Osteocyte (in vitro differentiated cells): Measurements from ENCODE around the gene ZYG11A. TPM values are rescaled to one million over a fixed set of nuclear protein-coding genes. Genes with fewer than 3 reads are reported as not detected.

Source experiments
- DNase-seq: peaks from one replicate; pipeline ENCODE4 v3.0.0; 2021; ENCODE audit warnings: mixed read lengths; ENCODE audit not compliant: unreplicated experiment; ENCODE audit errors: extremely low spot score
- H3K27ac Mint-ChIP-seq: one replicate; pipeline ENCODE4 v1.8.0; 2021; ENCODE audit warnings: mild to moderate bottlenecking, mixed read lengths; ENCODE audit not compliant: unreplicated experiment
- H3K27me3 Mint-ChIP-seq: one replicate; pipeline ENCODE4 v1.8.0; 2021; ENCODE audit warnings: mixed read lengths; ENCODE audit not compliant: unreplicated experiment
- H3K36me3 Mint-ChIP-seq: one replicate; pipeline ENCODE4 v1.8.0; 2021; ENCODE audit warnings: mixed read lengths; ENCODE audit not compliant: unreplicated experiment
- H3K4me1 Mint-ChIP-seq: one replicate; pipeline ENCODE4 v1.8.0; 2021; ENCODE audit warnings: mixed read lengths; ENCODE audit not compliant: unreplicated experiment
- H3K4me3 Mint-ChIP-seq: one replicate; pipeline ENCODE4 v1.8.0; 2021; ENCODE audit warnings: mild to moderate bottlenecking, moderate library complexity, mixed read lengths; ENCODE audit not compliant: unreplicated experiment
- H3K9me3 Mint-ChIP-seq: one replicate; pipeline ENCODE4 v1.8.0; 2021; ENCODE audit warnings: mixed read lengths; ENCODE audit not compliant: unreplicated experiment
- CTCF ChIP-seq: fragments of 200-600 bp; sonication (generic); IDR thresholded peaks from 2 replicates; pipeline ENCODE4 v1.5.0; 2021; ENCODE audit warnings: antibody characterized with exemption, mild to moderate bottlenecking, moderate library complexity
- microRNA-seq: library from miRNA; unstranded; fragments of <30 nt; microRNA quantifications from one replicate; pipeline ENCODE4 v1.1.0, GENCODE V29; 2020; ENCODE audit not compliant: unreplicated experiment
- total RNA-seq: library from RNA; stranded (reverse); gene quantifications from 2 replicates; pipeline ENCODE4 v1.2.1, GENCODE V29; 2021

ZYG11A gene
- total RNA-seq, 1 donor from 2014 or later, result 0.30 TPM

- Mint-ChIP-seq H3K9me3 (no peaks in the 10 kb centered on the region), H3K27ac (no peak overlapping the region), H3K27me3 (peaks cover 2% of the 10 kb centered on the region), H3K4me3 (no peak overlapping the region), H3K36me3 (no peaks in the 10 kb centered on the region), H3K4me1 (no peaks in the 10 kb centered on the region)
- DNase-seq, result no peak
- no peak for TF ChIP-seq CTCF
Observed at GRCh38 chr1:52937433-52938182, 95.0 kb downstream of the ZYG11A start.

DNA sequence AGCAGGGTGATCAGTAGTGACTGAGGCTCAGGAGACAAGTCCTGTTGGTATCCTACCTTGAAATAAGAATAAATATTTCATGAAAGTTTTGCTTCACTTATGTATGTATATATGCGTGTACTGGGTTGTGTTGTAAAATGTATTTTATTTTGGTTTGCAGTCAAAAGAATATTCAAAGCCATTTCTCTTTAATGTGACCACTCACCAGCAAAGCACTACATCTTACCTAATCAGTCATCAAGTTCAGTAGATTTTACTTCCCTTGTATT, 95.6 kb downstream of the ZYG11A start:
- Mint-ChIP-seq H3K9me3 (no peaks in the 10 kb centered on the region), H3K27ac (no peak overlapping the region), H3K36me3 (no peaks in the 10 kb centered on the region), H3K27me3 (peaks cover 2% of the 10 kb centered on the region), H3K4me1 (no peaks in the 10 kb centered on the region), H3K4me3 (no peak overlapping the region)
- TF ChIP-seq CTCF, result no peak
- DNase-seq, result no peak

DNA sequence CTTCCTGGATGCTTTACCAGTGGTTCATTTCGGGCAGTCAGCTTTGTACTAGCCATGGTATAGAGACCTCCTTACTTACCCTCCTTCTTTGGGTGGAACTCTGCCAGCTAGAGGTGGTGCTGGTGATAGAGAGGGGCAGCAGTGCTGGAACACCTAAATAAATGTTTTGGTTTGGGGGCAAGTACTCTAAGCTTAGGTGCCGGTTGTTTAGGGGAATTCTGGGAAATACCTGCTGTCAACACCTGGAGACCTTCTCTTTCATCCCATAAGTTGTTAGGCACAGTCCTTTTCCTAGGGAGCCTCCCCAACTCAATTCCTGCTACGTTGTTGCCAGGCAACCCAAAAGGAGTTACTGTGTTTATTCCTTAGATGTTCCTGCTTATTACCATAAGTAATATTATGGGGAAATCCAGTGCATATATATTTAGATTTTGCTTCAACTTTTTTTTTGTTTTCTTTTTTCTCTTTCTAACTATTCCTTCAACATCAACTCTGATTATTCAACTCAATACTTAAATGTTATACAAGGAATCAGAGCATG, 101.4 kb downstream of the ZYG11A start:
- Mint-ChIP-seq H3K27me3 (no peaks in the 10 kb centered on the region), H3K4me3 (no peak overlapping the region), H3K27ac (no peak overlapping the region), H3K36me3 (no peaks in the 10 kb centered on the region), H3K4me1 (peaks cover 3% of the 10 kb centered on the region), H3K9me3 (no peaks in the 10 kb centered on the region)
- no peak for DNase-seq
- no peak for TF ChIP-seq CTCF

- Mint-ChIP-seq H3K4me3 (no peak overlapping the region), H3K27me3 (no peaks in the 10 kb centered on the region), H3K4me1 (peaks cover 3% of the 10 kb centered on the region), H3K9me3 (no peaks in the 10 kb centered on the region), H3K36me3 (no peaks in the 10 kb centered on the region), H3K27ac (no peak overlapping the region)
- no peak for DNase-seq
- no peak for TF ChIP-seq CTCF
Observed at GRCh38 chr1:52944566-52944965, 102.0 kb downstream of the ZYG11A start.

Small RNA genes within 50 kb of the gene (microRNA-seq; reads per million reads assigned to microRNA genes)
- gene MIR1273F (not detected), gene MIR1273G (not detected), gene MIR5095 (not detected)

Other genes with a start within 250 kb of the ZYG11A start
- gene GPX7, start 240.4 kb upstream of the ZYG11A start, total RNA-seq, result 36.1 and 37.7 TPM in 2 replicates
- gene SHISAL2A, start 209.6 kb upstream of the ZYG11A start, total RNA-seq, result not detected in 2 replicates
- gene COA7, start 144.4 kb upstream of the ZYG11A start, total RNA-seq, result 25.7 and 27.7 TPM in 2 replicates
- gene ZYG11B, start 116.3 kb upstream of the ZYG11A start, total RNA-seq, result 34.3 and 37.1 TPM in 2 replicates
- 24.2 and 30.6 TPM in 2 replicates for gene ECHDC2, start 79.0 kb downstream of the ZYG11A start, total RNA-seq
- 84.2 and 102 TPM in 2 replicates for gene SCP2, start 84.5 kb downstream of the ZYG11A start, total RNA-seq
- 6.5 and 6.6 TPM in 2 replicates for gene PODN, start 219.5 kb downstream of the ZYG11A start, total RNA-seq